ENCODE results near the gene AGAP3.

DNA sequence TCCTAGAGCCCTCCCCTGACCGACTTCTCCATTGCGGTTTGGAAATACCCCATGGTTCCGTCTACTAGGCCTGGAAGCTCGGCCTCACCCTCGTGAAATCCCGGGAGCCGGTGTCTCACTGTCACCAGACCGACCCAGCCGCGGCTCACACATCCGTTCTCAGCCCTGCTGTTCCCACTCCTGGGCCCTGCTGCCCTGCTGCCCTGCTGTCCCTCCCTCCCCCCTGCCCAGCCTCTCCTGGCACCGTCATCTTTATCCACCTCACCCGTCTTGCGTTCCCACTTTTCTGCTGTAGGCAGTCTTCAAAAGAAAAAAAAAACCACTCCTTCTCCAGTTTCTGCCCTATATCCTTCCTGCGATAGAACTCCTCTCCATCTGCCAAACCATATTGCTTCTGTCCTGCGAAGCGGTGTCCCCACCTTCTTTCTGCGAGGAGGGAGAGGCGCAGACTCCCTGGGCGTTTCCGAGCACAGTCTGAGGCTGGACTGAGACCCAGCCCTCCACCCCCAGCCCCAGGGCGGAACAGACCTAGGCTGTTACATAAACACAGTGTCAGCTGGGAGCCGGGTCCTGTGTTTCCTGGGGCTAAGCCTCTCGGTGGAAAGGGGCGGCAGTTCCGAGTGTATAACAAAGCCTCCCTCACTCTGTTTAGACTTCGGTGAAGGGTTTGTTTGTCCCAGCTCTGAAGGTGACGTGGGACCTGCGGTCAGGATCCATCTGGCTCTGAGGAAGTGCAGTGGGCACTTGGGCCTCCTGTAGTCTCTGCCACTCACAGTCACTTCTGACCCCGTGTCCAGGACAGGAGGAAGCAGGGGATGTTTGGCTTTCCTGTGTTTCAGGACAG, 2.8 kb downstream of the AGAP3 start:
- TF ChIP-seq POLR2AphosphoS5 (IDR thresholded peaks at IDR 0.05; ENCODE audit: low read depth, low read length) (no peak), EP300 (IDR thresholded peaks at IDR 0.05; ENCODE audit: borderline replicate concordance in 1 of 2, low read depth in 1 of 2, low read length in 1 of 2) (no peak), ELF1 (IDR thresholded peaks at IDR 0.05) (no peak), EZH2phosphoT487 (IDR thresholded peaks at IDR 0.05; ENCODE audit: borderline replicate concordance, low read depth) (no peak), NRF1 (IDR thresholded peaks at IDR 0.05; ENCODE audit: low read depth, low read length) (no peak), FOXM1 (IDR thresholded peaks at IDR 0.05; ENCODE audit: low read depth) (no peak)
- TF ChIP-seq, protein P1, sequence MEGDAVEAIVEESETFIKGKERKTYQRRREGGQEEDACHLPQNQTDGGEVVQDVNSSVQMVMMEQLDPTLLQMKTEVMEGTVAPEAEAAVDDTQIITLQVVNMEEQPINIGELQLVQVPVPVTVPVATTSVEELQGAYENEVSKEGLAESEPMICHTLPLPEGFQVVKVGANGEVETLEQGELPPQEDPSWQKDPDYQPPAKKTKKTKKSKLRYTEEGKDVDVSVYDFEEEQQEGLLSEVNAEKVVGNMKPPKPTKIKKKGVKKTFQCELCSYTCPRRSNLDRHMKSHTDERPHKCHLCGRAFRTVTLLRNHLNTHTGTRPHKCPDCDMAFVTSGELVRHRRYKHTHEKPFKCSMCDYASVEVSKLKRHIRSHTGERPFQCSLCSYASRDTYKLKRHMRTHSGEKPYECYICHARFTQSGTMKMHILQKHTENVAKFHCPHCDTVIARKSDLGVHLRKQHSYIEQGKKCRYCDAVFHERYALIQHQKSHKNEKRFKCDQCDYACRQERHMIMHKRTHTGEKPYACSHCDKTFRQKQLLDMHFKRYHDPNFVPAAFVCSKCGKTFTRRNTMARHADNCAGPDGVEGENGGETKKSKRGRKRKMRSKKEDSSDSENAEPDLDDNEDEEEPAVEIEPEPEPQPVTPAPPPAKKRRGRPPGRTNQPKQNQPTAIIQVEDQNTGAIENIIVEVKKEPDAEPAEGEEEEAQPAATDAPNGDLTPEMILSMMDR (IDR thresholded peaks at IDR 0.05): no peak
- TF ChIP-seq, protein P2, sequence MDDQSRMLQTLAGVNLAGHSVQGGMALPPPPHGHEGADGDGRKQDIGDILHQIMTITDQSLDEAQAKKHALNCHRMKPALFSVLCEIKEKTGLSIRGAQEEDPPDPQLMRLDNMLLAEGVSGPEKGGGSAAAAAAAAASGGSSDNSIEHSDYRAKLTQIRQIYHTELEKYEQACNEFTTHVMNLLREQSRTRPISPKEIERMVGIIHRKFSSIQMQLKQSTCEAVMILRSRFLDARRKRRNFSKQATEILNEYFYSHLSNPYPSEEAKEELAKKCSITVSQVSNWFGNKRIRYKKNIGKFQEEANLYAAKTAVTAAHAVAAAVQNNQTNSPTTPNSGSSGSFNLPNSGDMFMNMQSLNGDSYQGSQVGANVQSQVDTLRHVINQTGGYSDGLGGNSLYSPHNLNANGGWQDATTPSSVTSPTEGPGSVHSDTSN (IDR thresholded peaks at IDR 0.05): no peak
- TF ChIP-seq, protein P3, sequence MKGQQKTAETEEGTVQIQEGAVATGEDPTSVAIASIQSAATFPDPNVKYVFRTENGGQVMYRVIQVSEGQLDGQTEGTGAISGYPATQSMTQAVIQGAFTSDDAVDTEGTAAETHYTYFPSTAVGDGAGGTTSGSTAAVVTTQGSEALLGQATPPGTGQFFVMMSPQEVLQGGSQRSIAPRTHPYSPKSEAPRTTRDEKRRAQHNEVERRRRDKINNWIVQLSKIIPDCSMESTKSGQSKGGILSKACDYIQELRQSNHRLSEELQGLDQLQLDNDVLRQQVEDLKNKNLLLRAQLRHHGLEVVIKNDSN (IDR thresholded peaks at IDR 0.05; ENCODE audit: borderline replicate concordance, low read depth): no peak

All from SK-N-SH (cell line).